Iris pigment epithelial cell (primary cell): Measurements from ENCODE around the gene SCUBE2.
A peak's percentile ranks its signal among the peaks of the same experiment; 100 is the strongest.
"Not testable (repeated sequence)": the region's sequence is repeated elsewhere in the genome, so short reads cannot be mapped to it uniquely, and the experiment has no call there.

ENCODE experiments used
- DNase-seq: peaks from one replicate; pipeline ENCODE4 v3.0.0-alpha.2; 2011; ENCODE audit warnings: low read depth

Gene SCUBE2

DNA sequence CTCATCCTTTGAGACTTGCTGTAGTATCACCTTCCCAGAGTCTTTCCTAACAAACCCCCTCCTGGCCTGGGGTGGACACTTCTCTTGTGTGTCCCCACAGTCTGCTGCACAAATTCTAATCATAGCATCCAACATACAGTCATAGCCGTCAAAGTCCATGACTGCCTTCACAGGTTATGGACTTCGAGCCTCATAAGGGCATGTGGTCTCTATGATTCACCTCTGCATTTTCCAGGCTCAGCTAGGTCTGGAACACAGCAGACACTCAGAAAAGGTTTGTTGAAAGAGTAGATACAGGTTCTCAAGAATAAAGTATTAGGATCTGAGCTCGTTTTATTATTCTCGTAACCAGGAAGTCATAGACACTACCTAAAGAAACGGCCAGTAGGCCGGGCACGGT, 13.2 kb upstream of the SCUBE2 start:
- DNase-seq: no peak

DNA sequence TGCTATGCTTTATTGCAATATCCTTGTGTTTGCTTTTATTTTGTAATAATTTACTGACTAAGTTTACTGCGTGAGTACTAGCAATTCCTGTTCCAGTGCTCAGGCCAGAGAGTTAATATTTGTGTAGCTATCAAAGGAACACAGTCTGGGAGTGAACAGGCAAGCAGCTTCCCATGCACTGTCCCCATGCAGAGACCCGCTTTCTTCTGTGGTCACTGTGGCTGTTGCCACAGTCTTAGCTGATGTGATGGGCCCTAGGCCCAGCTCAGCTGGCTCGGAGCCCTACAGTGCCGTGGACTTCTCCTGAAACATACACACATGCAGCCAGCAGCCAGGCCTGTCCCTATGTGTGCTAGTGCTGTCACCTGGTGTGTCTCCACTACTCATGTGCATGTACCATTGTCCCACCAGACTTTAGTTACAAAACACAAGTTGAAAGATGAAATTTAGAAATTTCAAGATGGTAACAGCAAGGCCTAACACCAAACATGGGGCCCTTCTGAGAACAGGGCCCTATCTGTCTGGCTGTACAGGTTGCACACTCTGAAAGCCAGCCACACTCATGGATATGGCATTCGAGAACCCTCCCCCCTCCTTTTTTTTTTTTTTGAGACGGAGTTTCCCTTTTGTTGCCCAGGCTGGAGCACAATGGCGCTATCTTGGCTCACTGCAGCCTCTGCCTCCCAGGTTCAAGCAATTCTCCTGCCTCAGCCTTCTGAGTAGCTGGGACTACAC, 12.3 kb upstream of the SCUBE2 start:
- DNase-seq: no peak

DNA sequence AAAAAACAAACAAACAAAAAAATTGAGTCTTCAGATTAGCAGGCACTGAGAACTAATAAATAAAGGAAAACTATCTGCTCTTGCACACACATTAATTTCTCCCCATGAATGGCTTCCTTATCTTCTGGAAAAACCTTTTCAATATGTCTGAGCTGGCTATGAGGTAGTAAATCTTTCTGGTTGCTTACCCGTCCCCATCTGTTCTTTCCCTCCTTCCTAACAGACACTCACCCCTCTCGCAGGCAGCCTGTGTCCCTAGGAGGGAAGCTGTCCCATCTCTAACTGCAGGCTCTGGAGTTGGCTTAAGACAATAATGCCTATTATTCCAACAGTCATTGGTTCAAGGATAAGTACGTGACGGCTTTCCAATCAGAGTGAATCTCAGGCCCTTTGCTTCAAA, 8.2 kb upstream of the SCUBE2 start:
- no peak for DNase-seq

DNA sequence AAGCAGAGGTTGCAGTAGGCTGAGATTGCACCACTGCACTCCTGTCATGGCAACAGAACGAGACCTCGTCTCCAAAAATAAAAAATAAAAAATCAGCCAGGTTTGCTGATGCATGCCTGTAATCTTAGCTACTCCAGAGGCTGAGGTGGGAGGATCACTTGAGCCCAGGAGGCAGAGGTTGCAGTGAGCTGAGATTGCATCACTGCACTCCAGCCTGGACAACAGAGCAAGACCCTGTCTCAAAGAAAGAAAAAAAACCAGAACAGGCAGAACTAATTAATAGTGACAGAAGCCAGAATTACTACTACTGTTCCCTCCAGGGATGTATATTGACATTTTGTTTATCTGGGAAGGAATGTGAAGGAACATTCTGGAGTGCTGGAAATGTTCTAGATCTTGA, 7.1 kb upstream of the SCUBE2 start:
- DNase-seq: not testable (repeated sequence)

DNA sequence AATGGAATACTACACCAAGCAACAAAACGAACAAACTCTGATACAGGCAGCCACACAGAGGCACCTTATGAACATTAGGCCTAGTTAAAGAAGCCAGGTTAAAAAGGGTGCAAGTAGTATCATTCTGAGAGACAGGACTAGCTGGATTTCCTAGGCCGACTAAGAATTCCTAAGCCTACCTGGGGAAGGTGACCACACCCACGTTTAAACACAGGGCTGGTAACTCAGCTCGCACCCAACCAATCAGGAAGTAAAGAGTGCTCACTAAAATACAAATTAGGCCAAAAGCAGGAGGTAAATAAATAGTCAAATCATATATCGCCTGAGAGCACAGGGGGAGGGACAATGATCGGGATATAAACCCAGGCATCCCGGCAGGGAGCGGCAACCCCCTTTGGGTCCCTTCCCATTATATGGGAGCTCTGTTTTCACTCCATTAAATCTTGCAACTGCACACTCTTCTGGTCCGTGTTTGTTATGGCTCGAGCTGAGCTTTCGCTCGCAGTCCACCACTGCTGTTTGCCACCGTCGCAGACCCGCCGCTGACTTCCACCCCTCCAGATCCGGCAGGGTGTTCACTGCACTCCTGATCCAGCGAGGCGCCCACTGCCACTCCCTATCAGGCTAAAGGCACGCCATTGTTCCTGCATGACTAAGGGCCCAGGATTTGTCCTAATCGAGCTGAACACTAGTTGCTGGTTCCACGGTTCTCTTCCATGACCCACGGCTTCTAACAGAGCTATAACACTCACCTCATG, 6.0 kb upstream of the SCUBE2 start:
- DNase-seq: not testable (repeated sequence)

DNA sequence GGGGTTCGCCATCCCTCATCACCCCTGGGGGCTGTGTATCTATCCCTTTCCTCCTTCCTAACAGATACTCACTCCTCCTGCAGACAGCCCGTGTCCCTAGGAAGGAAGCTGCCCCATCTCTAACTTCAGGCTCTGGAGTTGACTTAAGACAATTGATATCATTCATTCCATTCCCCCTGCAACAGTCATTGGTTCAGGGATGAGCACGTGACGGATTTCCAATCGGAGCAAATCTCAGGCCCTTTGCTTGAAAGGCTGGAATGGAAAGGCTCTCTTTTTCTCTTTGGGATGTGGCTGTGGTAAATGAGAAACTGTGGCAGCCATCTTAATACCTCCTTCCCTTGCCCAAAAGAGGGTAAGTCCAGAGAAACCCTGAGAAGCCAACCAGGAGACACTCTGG, 5.0 kb upstream of the SCUBE2 start:
- no peak for DNase-seq

DNA sequence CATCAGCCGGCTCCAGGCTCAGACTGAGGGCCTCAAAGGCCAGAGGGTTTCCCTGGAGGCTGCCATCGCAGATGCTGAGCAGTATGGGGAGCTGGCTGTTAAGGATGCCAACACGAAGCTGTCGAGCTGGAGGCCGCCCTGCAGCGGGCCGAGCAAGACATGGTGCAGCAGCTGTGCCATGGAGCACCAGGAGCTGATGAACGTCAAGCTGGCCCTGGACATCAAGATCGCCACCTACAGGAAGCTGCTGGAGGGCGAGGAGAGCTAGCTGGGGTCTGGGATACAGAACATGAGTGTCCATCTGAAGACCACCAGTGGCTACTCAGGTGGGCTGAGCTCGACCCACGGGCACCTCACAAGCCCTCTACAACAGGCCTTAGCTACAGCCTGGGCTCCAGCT, 4.0 kb upstream of the SCUBE2 start:
- no peak for DNase-seq

DNA sequence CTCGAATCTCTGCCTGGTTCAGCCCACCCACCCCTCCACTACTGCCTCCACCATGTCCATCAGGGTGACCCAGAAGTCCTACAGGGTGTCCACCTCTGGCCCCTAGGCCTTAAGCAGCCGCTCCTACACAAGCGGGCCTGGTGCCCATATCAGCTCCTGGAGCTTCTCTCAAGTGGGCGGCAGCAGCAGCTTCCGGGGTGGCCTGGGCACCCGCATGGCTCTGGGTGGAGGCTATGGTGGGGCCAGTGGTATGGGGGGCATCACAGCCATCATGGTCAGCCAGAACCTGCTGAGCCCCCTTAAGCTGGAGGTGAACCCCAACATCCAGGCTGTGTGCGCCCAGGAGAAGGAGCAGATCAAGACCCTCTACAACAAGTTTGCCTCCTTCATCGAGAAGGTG, 3.0 kb upstream of the SCUBE2 start:
- no peak for DNase-seq

DNA sequence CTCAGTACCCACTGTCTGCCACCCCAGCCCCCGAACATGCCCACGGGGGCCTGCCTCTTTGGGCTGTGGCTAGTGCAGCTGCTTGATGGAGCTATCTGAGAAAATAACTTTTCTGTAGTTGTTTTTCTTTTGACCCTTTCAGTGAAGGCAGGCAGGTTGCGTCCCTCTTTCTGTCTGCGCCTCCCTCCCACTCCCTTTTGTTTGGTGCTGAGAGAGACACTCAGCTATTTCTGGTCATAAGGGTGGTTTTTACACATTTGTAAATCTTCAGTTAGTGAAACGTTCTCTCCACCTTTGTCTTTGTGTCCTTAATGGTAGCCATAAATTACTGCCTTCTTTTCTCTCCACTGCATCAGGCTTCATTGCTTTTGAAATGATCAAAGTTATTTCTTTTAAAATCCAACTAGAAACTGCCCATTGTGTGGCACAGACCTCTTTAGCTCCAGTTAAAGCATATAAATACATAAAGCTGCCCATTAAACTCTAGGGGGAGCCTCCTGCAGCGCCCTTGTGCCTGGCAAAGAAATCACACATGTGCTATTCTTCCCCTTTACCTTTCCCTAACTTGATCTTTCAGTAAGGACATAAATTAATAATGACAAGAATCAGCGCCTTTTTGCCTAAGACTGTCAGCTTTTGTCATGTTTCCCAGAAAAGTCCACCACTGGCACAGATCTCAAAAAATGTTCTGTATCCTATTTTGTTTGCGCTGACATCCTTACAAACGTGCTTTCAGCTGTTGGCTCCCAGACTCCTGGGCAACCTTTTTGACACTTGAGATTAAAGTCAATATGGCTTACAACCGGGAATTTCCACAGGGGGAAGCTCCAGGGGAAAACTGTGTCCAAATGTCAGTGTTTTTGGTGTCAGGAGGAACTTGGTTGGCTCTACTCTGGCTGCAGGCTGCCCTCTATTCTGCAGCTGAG, 1.7 kb upstream of the SCUBE2 start:
- DNase-seq: no peak

DNA sequence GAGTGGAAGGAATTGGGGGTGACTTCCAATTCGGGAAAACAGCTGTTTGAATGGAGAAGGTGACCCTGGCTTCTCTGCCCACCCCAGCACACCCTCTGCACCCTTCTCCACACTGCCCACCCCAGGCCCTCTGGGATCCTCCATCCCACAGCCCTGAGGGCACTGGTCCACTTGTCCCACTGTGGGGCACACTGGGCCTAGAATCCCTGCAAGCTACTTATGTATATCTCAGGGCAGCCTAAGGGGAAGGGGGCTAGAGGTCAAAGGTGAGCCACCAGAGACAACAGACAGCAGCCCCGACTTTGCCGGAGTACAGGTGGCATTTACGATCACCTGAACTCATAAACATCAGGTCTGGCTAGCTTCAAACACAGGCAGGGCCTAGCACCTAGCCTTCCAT, 673 bp upstream of the SCUBE2 start:
- DNase-seq: no peak

DNA sequence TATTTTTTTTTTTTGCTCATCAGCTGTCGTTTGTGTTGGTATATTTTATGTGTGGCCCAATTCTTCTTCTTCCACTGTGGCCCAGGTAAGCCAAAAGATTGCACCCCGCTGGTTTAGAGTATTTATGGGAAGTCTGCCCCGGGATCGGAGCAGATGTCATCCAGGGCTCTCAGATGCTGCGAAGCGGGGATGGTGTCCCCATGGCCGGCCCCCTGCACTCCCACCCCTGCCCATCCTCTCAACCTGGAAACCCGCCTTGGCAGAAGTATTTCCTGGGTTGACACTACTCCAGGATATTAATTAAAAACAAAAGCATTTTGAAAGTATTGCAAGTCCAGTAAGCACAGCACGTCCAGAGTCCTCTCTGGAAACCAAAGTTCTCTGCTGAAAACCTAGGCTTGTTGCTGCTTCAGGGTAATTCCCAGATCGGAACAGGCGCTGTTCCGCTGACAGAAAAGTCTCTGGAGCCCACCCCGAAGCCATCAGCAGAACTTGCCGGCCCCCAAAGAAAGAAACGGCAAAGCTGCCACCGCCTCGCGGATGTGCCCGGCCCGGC, 833 bp downstream of the SCUBE2 start:
- DNase-seq: no peak

DNA sequence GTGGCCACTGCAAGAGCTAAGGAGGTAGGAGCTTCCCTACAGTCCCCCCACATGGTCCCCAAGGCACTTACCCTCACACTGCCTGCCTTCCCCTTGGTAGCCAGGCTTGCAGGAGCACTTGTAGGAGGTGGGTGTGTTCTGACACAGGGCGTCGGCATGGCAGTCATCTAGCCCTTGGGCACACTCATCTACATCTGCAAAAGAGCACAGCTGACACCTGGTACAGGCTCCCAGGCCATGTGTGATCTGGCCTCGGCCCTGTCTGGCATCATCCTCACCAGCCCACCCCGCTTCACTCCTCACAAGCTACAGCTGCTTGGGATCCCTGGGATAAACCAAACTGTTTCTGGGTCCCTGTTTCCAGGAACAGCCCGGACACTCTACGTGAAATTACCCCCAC, 1.8 kb downstream of the SCUBE2 start:
- no peak for DNase-seq

DNA sequence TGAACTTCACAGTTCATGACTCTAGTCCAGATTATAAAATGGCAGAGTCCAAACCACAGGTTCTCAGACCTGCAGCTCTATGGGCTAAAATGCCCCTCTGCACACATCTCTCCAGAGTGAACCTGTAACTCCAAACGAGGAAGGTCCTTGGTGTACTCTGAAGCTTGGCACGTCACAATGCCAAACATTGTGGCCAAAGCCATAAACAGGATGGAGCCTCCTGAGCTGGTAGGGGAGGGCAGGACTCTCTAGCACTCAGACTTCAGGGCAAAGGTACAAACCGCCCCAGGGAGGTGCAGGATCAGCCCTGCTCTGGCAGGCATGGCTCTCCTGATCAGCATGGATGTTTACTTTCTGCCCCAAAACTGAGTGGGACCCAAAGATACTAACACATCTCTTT, 2.3 kb downstream of the SCUBE2 start:
- no peak for DNase-seq

DNA sequence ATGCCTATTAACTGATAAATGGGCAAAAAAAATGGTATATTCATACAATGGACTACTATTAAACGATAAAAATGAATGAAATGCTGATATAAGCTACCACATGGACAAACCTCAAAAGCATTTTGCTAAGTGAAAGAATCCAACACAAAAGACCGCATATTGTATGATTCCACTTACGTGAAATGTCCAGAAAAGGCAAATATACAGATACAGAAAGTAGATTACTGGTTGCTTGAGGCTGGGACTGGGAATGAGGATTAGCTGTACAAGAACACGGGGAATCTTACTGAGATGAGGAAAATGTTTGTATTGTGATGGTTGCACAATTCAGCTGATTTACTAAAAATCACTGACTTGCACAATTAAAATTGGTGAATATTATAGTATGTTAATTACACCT, 8.8 kb downstream of the SCUBE2 start:
- DNase-seq: peak; percentile 32

DNA sequence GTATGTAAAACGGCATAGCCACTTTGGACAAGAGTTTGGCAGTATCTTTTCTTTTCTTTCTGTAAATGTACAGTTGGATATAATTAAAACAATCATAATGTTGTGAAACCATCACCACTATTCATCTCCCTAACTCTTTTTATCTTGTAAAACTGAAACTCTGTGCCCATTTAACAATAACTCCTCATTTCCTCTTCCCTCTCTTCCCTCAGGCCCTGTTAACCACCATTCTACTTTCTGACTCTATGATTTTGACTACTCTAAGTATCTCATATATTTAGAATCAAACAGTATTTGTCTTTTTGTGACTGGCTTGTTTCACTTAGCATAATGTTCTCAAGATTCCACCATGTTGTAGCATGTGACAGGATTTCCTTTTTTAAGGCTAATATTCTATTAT, 10.2 kb downstream of the SCUBE2 start:
- DNase-seq: no peak

DNA sequence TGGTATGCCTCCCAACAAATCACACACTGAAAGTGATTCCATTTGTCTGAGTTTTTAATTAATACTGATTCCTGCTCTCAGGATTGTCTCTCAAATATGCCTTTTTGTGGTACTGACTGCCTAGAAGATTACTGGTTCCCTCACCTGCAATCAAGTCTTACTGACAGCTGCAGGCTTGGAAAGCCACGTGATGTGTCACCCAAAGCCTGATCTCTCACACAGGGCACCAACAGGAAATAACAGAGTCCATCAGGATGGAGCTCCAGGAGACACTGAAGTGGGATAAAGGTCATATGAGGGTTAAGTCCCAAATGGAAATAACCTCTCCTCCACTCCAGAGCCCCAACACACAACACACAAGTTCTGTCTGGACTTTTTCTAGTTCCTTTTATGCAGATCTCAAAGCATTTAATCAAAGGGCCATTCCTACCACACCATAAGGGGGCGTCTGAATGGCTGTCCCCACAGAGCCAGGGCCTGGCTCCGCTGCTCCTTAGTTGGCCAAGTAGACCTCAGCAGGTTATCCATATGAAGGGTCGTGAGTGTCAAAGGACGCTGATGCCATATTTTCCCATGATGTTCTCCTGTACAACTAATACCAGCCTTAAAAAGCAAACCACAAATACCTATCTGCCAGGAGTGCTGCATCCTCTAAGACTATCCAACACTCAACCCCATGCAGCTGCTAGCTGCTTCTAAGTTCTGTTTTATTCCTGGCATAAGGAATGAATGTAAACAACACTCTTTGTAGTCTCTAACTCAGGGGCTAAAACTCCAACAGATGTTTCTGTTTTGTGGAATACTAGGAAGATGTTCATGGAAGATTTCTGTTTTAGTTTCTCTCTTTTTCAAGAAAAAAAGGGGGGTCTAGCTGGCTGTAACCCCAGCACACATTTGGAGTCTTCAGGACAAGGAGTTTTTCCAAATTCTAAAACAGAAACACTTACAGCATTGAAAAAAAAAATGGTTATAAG, 13.0 kb downstream of the SCUBE2 start:
- DNase-seq: no peak

DNA sequence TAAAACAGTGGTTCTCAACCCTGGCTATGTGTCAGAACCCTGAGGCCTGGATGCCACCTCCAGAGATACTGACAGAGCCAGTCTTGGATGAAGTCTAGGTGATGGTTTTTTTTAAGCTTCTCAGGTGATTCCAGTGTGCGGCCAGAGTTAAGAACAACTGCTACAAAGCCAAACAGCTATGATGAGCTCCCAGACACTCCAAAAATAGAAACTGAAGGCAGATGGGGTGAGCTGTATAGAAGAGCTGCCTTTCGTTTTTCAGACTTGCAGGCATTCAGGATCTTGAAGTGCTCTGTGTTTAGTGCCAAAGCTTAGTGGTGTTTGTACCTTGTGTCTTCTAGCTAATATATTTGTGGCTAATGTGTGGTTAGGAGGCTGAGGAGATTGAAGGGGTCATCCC, 14.2 kb downstream of the SCUBE2 start:
- no peak for DNase-seq

DNA sequence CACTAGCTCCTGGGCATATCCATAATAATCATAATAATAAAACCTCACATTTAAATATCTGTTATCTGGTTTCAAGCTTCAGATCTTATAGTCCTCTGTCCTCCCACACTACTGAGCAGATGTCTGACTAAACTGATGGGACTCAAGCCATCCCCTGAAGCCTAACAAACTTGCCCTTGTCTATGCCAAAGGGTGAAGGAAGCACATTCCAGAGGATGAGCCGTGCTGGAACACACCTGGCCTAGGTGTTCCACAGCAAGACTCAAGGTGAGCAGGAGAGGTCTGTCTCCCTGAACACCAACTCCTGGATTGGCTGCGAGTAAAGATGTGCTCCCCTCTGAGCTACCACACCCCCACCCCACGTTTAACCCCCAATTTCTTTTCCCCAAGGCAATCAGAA, 14.7 kb downstream of the SCUBE2 start:
- no peak for DNase-seq

DNA sequence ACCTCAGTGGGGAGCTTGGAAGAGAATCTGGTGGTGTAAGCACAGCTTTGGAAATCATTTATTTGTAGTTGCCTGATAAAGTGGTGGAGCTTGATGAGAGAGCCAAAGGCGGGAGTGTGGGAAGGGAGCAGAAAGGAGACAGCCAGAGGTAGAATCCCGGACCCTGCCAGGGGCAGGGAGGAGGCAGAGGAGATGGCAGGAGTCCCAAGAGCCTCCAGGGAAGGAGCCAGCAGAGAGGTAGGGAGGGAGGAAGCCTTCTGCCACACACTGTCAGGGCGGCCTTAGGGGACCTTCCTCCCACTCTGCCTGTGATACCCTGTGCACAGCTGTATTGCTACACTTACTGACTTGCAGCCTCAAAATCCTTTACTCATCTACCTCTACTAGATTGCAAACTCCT, 15.4 kb downstream of the SCUBE2 start:
- DNase-seq: no peak

DNA sequence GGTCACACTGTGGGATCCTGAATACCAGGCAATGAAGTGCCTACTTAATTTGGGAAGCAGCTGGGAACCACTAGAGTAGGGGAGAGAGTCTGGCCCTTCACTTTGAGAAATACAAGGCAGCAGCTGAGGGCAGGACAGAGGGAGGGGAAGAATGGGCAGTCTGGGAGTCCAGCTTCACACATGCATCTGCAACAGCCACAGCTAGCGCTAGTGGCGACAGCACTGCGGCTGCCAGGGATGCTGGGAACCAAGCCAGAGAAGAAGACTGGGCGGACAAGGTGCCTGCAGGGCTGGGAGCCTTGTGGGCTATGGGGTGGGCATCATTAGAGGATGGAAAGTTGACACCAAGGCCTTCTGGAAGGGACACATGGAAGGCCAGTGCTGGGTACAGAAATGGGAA, 15.8 kb downstream of the SCUBE2 start:
- no peak for DNase-seq

DNA sequence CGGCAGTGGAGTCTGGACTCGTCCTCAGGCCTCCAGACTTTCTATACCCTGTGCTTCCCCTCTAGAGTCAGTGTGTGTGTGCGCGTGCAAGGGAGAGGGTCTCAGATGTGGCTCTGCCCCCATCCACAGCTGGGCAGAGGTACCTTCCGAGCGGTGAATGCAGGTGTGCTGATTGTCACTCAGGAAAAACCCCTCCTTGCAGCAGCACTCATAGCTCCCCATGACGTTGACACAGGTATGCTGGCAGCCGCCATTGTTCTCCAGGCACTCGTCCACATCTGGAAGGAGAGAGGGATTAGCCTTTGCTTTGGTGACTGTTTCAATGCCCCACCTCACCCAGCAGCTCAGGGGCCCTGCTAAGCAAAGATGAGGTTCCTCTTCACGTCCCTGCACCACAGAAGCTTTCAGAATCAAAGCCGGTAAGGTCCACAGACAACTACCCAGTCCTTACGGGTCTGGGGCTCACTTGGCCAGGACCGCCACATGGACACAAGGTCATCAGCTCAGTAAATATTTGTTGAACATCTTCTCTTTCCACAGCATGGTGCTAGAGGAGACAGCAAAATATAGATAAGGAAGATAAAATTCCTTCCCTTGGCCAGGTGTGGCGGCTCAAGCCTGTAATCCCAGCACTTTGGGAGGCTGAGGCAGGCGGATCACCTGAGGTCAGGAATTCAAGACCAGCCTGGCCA, 16.9 kb downstream of the SCUBE2 start:
- no peak for DNase-seq
